Neuronal stem cell (in vitro differentiated cells): Measurements from ENCODE around the gene PDK3.

ENCODE experiments used
- DNase-seq: peaks from one replicate; pipeline ENCODE4 v3.0.0-alpha.2; 2013; ENCODE audit warnings: low spot score
- H2AFZ ChIP-seq: one replicate; pipeline ENCODE4 v1.6.1; 2013; ENCODE audit warnings: mild to moderate bottlenecking, low read length, inconsistent platforms
- H2AK5ac ChIP-seq: 2 replicates; pipeline ENCODE4 v1.6.1; 2013; ENCODE audit warnings: low read depth, mild to moderate bottlenecking, inconsistent platforms, low read length, moderate library complexity, mixed read lengths
- H2BK120ac ChIP-seq: 2 replicates; pipeline ENCODE4 v1.6.1; 2013; ENCODE audit warnings: low read depth, mild to moderate bottlenecking, inconsistent platforms, low read length, moderate library complexity, mixed read lengths
- H2BK12ac ChIP-seq: one replicate; pipeline ENCODE4 v1.6.1; 2013; ENCODE audit warnings: low read length, inconsistent platforms
- H2BK15ac ChIP-seq: 2 replicates; pipeline ENCODE4 v1.6.1; 2013; ENCODE audit warnings: mild to moderate bottlenecking, low read length, inconsistent platforms, mixed read lengths
- H2BK5ac ChIP-seq: one replicate; pipeline ENCODE4 v1.6.1; 2013; ENCODE audit warnings: inconsistent platforms, mild to moderate bottlenecking, low read length, moderate library complexity
- H3K14ac ChIP-seq: one replicate; pipeline ENCODE4 v1.6.1; 2013; ENCODE audit warnings: low read length, inconsistent platforms
- H3K18ac ChIP-seq: 2 replicates; pipeline ENCODE4 v1.6.1; 2013; ENCODE audit warnings: low read length, inconsistent platforms
- H3K23ac ChIP-seq: 2 replicates; pipeline ENCODE4 v1.6.1; 2013; ENCODE audit warnings: low read depth, mild to moderate bottlenecking, mixed read lengths, low read length, inconsistent platforms; ENCODE audit not compliant: poor library complexity
- H3K27ac ChIP-seq: replicated peaks from 3 replicates; pipeline ENCODE4 v1.5.1; 2013; ENCODE audit warnings: low read length, inconsistent platforms
- H3K27me3 ChIP-seq, 3 experiments: 2 replicates each; pipeline ENCODE4 v1.6.1; 2013; ENCODE audit warnings: low read length in 3 of 3, mild to moderate bottlenecking in 2 of 3, inconsistent platforms in 1 of 3, low read depth in 1 of 3, mixed read lengths in 1 of 3, moderate library complexity in 1 of 3; ENCODE audit not compliant: control insufficient read depth in 3 of 3, insufficient read depth in 3 of 3
- H3K36me3 ChIP-seq, 2 donors: replicated peaks in 1 of 2; 2 replicates each; pipeline ENCODE4 v1.6.1; 2013; ENCODE audit warnings: low read length in 2 of 2; ENCODE audit not compliant: control insufficient read depth in 2 of 2, insufficient read depth in 2 of 2
- H3K4ac ChIP-seq: 2 replicates; pipeline ENCODE4 v1.6.1; 2013; ENCODE audit warnings: inconsistent platforms, mild to moderate bottlenecking, low read length, moderate library complexity
- H3K4me1 ChIP-seq, 2 donors: 1 replicate in 1 of 2; 2 replicates in 1 of 2; pipeline ENCODE4 v1.6.1; 2013; ENCODE audit warnings: low read length in 2 of 2, low read depth in 1 of 2; ENCODE audit not compliant: control insufficient read depth in 2 of 2, insufficient read depth in 1 of 2
- H3K4me2 ChIP-seq: one replicate; pipeline ENCODE4 v1.6.1; 2013; ENCODE audit warnings: mild to moderate bottlenecking, low read length, inconsistent platforms; ENCODE audit not compliant: insufficient read depth, poor library complexity, severe bottlenecking
- H3K4me3 ChIP-seq, 2 donors: 2 replicates each; pipeline ENCODE4 v1.5.1; 2013; ENCODE audit warnings: low read length in 2 of 2, mild to moderate bottlenecking in 2 of 2, inconsistent platforms in 1 of 2, moderate library complexity in 1 of 2
- H3K79me1 ChIP-seq: one replicate; pipeline ENCODE4 v1.6.1; 2013; ENCODE audit warnings: low read depth, mild to moderate bottlenecking, inconsistent platforms, low read length, moderate library complexity
- H3K9ac ChIP-seq: one replicate; pipeline ENCODE4 v1.6.1; 2013; ENCODE audit warnings: mild to moderate bottlenecking, low read depth, low read length, inconsistent platforms; ENCODE audit not compliant: poor library complexity
- H3K9me3 ChIP-seq, 2 donors: replicated peaks in 1 of 2; 2 replicates each; pipeline versions ENCODE3 to v1.6.1; 2013; ENCODE audit warnings: low read length in 2 of 2, mild to moderate bottlenecking in 2 of 2, inconsistent platforms in 1 of 2, low read depth in 1 of 2, mixed read lengths in 1 of 2, moderate library complexity in 1 of 2; ENCODE audit not compliant: control insufficient read depth in 2 of 2, insufficient read depth in 1 of 2
- H4K8ac ChIP-seq: one replicate; pipeline ENCODE4 v1.6.1; 2013; ENCODE audit warnings: low read depth, mild to moderate bottlenecking, inconsistent platforms, low read length, moderate library complexity
- H4K91ac ChIP-seq: one replicate; pipeline ENCODE4 v1.6.1; 2013; ENCODE audit warnings: low read length, low read depth, mild to moderate bottlenecking, inconsistent platforms; ENCODE audit not compliant: poor library complexity
- WGBS, 2 donors: extraction: QIAGEN DNeasy Blood & Tissue Kit; methylation state at CpG; one replicate each; pipeline ENCODE4 v1.1.7; 2013; ENCODE audit warnings: missing lambda C conversion rate in 2 of 2, mixed read lengths in 1 of 2; ENCODE audit not compliant: insufficient read length in 2 of 2, insufficient replicate concordance in 1 of 2; ENCODE audit errors: extremely low coverage in 2 of 2; 5-methylcytosine and 5-hydroxymethylcytosine counted together

The PDK3 gene

DNA sequence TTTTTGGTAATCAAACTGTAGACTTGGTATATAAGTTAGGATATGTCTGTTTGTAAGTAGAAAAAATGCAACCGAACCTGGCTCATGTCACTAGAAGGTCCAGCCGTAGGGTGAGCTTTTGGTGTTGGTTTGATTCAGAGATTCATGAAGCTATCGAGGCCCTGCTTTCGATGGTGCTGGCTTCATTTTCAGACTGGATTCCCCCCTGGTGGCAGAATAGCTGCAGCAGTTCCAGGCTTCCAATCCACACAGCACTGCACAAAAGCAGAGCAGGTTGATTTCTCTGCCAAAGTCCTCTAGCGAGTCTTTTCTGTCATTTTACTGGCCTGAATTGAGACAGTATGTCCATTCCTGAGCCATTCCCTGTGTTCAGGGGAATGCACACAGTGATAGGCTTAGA is 33.1 kb downstream of the PDK3 start:
- no peak overlapping the region for H4K8ac ChIP-seq
- no peak overlapping the region for H3K23ac ChIP-seq
- H3K9me3 ChIP-seq = no peaks in the 10 kb centered on the region
- no peaks in the 10 kb centered on the region for H3K79me1 ChIP-seq
- H2BK5ac ChIP-seq = no peak overlapping the region
- H3K4me1 ChIP-seq = no peaks in the 10 kb centered on the region
- H2BK12ac ChIP-seq = no peak overlapping the region
- no peaks in the 10 kb centered on the region for H3K27me3 ChIP-seq
- no CpG with 5 or more reads among the region's 5 CpGs for WGBS, 2 donors
- no peak overlapping the region for H3K18ac ChIP-seq
- no peak overlapping the region for H2BK120ac ChIP-seq
- no peak overlapping the region for H3K4ac ChIP-seq
- no peak overlapping the region for H2BK15ac ChIP-seq
- no peak overlapping the region for H3K4me3 ChIP-seq
- no peak overlapping the region for H3K4me2 ChIP-seq
- peak; percentile 1 for DNase-seq
- H3K27ac ChIP-seq = no peak overlapping the region
- no peak overlapping the region for H2AK5ac ChIP-seq
- no peak overlapping the region for H2AFZ ChIP-seq
- no peak overlapping the region for H3K9ac ChIP-seq
- H3K36me3 ChIP-seq = peaks cover 0 to 4% of the 10 kb centered on the region in 2 donors
- H3K14ac ChIP-seq = no peak overlapping the region
- H4K91ac ChIP-seq = no peak overlapping the region

DNA sequence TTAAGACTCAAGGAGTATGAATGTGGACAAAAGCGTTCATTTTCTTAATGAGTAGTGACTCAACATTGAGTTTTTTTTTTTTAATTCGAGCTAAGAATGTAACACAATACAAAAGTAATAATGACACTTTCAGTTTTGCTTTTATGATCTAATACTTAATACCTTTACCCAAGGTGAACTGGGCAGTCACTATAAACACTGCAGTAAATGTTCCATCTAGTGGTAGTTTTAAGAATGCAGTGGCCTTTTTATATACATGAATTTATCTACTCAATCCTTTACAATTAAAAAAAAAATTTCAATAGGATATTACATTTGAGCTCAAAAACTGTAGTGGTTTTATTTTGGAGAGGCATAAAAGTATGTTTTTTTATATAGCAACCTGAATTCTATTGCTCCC is 33.9 kb downstream of the PDK3 start:
- Histone ChIP-seq H3K18ac (no peak overlapping the region), H2BK12ac (no peak overlapping the region), H3K4ac (no peak overlapping the region), H2AFZ (no peak overlapping the region), H3K9ac (no peak overlapping the region), H2AK5ac (no peak overlapping the region), H3K4me1 (no peaks in the 10 kb centered on the region), H2BK15ac (no peak overlapping the region), H3K27ac (no peak overlapping the region), H3K79me1 (no peaks in the 10 kb centered on the region), H3K4me3 (no peak overlapping the region), H3K14ac (no peak overlapping the region), H2BK5ac (no peak overlapping the region), H3K4me2 (no peak overlapping the region), H4K91ac (no peak overlapping the region), H2BK120ac (no peak overlapping the region), H3K23ac (no peak overlapping the region), H4K8ac (no peak overlapping the region), H3K36me3 (peaks cover 0 to 4% of the 10 kb centered on the region in 2 donors), H3K27me3 (no peaks in the 10 kb centered on the region), H3K9me3 (no peaks in the 10 kb centered on the region)
- no peak for DNase-seq
- WGBS, 2 donors = no CpG with 5 or more reads among the region's 2 CpGs

DNA sequence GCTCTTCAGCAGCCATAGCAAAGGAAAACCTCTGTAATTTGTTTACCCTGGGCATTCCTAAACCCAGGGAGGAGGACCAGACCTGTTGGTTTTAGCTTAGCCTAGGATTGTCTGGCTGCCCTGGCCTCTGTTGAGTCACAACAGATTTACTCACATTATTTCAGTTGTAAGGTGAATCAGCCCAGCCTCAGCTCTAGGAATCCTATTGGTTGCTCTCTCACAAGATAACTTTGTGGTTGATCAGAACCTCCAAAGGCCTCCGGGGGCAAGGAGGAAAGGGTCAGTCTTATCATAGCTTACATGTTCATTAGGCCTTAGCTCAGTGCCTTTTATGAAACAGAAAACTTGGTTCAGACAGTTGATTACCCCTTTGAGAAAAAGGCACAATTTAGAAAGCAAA is 41.0 kb downstream of the PDK3 start:
- no peak for DNase-seq
- Histone ChIP-seq H3K14ac (no peak overlapping the region), H2AK5ac (no peak overlapping the region), H2BK120ac (no peak overlapping the region), H3K9me3 (no peaks in the 10 kb centered on the region), H3K27ac (no peak overlapping the region), H2BK12ac (no peak overlapping the region), H3K36me3 (peaks cover 0 to 5% of the 10 kb centered on the region in 2 donors), H4K91ac (no peak overlapping the region), H3K23ac (no peak overlapping the region), H3K4ac (no peak overlapping the region), H3K4me2 (no peak overlapping the region), H3K27me3 (no peaks in the 10 kb centered on the region), H2AFZ (no peak overlapping the region), H3K4me1 (no peaks in the 10 kb centered on the region), H2BK15ac (no peak overlapping the region), H3K4me3 (no peak overlapping the region), H4K8ac (no peak overlapping the region), H3K18ac (no peak overlapping the region), H3K79me1 (peaks cover 2% of the 10 kb centered on the region), H2BK5ac (no peak overlapping the region), H3K9ac (no peak overlapping the region)
- no CpG with 5 or more reads among the region's 1 CpG for WGBS, 2 donors

DNA sequence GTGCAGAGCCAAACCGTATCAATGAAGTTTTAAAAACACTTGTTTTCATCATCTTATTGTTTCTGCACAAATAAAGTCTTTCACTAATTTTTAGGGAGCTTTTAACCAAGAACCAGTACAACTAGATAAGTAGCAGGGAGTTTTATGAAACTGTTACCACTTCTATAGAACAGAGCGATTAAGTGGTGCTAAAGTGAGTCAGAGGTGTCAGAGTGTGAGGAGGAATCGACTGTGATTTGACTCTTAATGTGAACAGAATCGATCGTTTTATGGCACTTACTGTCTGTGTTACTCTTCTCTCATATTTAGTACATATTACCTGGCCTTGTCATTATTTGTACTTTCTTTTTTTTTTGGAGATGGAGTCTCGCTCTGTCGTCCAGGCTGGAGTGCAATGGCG is 43.3 kb downstream of the PDK3 start:
- no peak overlapping the region for H3K4ac ChIP-seq
- H2AFZ ChIP-seq = no peak overlapping the region
- no peak overlapping the region for H2BK12ac ChIP-seq
- no peak overlapping the region for H2BK15ac ChIP-seq
- H3K9me3 ChIP-seq = no peaks in the 10 kb centered on the region
- DNase-seq = no peak
- no peak overlapping the region for H3K18ac ChIP-seq
- no peak overlapping the region for H3K4me3 ChIP-seq
- H2AK5ac ChIP-seq = no peak overlapping the region
- no peaks in the 10 kb centered on the region for H3K27me3 ChIP-seq
- H3K4me1 ChIP-seq = no peaks in the 10 kb centered on the region
- no peak overlapping the region for H2BK120ac ChIP-seq
- no CpG with 5 or more reads among the region's 8 CpGs for WGBS, 2 donors
- H4K8ac ChIP-seq = no peak overlapping the region
- H3K79me1 ChIP-seq = peaks cover 2% of the 10 kb centered on the region
- no peak overlapping the region for H3K14ac ChIP-seq
- H3K23ac ChIP-seq = no peak overlapping the region
- no peak overlapping the region for H3K4me2 ChIP-seq
- no peak overlapping the region for H3K27ac ChIP-seq
- no peak overlapping the region for H3K9ac ChIP-seq
- no peak overlapping the region for H4K91ac ChIP-seq
- no peak overlapping the region for H2BK5ac ChIP-seq
- H3K36me3 ChIP-seq = peaks cover 0 to 5% of the 10 kb centered on the region in 2 donors
